Ramos (cell line): ENCODE results near the gene GPSM1.
"Not testable (repeated sequence)": the region's sequence is repeated elsewhere in the genome, so short reads cannot be mapped to it uniquely, and the experiment has no call there.

Experiments
- in situ Hi-C: fragments of 300-500 bp; cut with MboI; formaldehyde crosslinking; loops from one replicate; pipeline ENCODE4 v1.14.3; 2022; ENCODE audit warnings: low sequenced_read_pairs; ENCODE audit not compliant: unreplicated experiment

Gene GPSM1

DNA sequence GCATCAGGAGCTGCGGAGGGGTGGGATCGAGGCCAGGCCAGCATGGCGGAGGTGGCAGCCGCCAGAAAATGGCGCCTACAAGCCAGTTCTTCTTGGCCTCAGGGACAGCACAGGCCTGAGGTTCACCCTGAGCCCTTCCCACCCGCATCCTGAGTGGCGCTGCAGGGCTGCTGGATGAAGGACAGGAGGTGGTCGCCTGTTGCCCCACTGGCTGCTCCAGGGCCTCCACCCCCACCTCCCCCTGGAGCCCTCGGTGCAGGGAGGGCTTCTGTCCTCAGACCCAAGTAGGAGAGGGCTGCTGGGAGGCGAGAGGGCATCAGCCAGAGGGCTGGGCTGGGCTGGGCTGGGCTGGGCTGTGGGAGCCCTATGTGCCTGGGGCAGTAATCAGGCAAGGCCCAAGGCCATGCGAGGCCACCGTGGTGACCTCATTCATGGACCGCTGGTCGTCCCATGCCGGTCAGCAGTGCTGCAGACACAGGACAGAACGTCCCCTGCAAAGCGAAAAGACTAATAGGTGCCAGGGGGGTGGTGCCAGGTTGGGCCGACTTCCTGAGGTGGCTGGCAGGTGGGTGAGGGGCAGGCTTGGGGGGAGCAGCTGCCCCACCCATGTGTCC is 13.8 kb downstream of the GPSM1 start:
- in situ Hi-C loops = no loop called here

- in situ Hi-C loops = no loop called here
These were observed 14.4 kb downstream of the GPSM1 start for GRCh38 chr9:136341769-136342168.

- in situ Hi-C loops = no loop called here
These were observed 15.1 kb downstream of the GPSM1 start for GRCh38 chr9:136342181-136343120.

- in situ Hi-C loops = no loop called here
These were observed 16.0 kb downstream of the GPSM1 start for GRCh38 chr9:136343121-136343883.

- in situ Hi-C loops = no loop called here
These were observed 16.5 kb downstream of the GPSM1 start for GRCh38 chr9:136343884-136344269.

GRCh38 chr9:136344544-136345280 is 17.4 kb downstream of the GPSM1 start:
- in situ Hi-C loops = no loop called here

GRCh38 chr9:136345281-136346156 is 18.2 kb downstream of the GPSM1 start:
- in situ Hi-C loops = no loop called here

DNA sequence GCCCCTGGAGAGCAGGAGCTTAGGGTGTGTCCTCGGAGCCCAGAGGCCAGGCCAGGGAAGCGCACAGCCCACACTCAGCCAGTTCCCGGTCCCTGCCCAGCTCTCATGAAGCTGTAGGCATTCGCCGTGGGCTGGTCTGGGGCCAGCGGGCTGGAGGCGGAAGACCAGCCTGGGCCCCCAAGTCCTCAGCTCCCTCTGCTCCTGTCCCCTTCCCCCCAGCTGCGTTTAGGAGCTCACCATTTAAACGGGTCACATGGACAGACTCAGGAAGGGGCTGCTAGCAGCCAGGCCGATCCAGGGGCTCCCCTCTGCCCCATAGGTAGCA is 18.8 kb downstream of the GPSM1 start:
- in situ Hi-C loops = no loop called here

GRCh38 chr9:136346927-136347465 is 19.7 kb downstream of the GPSM1 start:
- in situ Hi-C loops = no loop called here

DNA sequence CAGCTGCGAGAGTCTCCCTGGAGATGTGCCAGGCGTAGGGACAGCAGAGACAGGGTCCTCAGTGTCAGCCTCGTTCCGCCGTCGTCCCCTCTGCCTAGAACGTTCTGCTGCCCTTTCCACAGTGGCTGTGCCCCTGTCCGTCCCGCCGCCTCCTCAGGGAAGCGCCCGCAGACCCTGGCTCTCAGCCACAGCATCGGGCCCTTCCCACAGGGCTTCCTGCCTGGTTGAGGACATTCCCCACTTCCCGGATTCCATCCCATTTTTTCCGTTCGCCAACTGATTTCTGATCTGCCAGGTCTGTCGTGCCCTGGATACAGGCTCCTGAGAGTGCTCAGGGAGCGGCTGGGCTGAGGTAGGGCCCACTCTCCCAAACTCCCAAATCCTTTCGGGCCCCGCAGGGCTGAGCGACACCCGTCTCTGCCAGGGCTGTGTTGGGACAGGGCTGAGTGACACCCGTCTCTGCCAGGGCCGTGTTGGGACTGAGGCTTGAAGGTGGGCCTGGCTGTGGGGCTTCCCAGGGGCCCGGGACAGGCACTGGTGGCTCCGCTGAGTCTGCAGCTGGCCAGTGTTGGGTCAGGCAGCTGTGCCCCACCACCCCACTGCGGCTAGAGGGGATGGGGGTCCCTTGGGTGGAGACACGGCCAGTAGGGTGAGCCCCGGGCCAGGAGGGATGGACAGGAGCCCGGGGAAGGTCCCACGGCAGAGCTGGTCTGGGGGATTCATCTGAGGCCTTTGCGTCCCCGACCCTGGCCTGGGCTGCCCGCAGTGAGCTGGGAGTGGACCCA is 20.3 kb downstream of the GPSM1 start:
- in situ Hi-C loops = no loop called here

- in situ Hi-C loops = no loop called here
These were observed 21.4 kb downstream of the GPSM1 start for GRCh38 chr9:136348691-136349090.

DNA sequence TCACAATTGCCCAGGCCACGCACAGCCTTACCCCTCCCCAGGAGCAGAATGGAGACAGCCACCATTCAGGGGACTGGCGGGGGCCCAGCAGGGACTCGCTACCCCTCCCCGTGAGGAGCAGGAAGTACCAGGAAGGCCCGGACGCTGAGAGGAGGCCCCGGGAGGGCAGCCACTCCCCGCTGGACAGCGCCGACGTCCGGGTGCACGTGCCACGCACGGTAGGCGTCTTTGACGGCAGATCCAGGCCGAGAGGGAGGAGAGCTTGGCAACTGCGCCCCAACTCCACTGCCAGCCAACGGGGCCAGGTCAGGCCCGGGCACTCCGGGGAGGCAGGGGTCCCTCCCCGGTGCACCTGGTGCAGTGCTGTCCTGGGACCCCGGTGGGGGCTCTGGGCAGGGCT is 22.2 kb downstream of the GPSM1 start:
- in situ Hi-C loops = no loop called here

GRCh38 chr9:136351252-136351800 is 24.0 kb downstream of the GPSM1 start:
- in situ Hi-C loops = no loop called here

DNA sequence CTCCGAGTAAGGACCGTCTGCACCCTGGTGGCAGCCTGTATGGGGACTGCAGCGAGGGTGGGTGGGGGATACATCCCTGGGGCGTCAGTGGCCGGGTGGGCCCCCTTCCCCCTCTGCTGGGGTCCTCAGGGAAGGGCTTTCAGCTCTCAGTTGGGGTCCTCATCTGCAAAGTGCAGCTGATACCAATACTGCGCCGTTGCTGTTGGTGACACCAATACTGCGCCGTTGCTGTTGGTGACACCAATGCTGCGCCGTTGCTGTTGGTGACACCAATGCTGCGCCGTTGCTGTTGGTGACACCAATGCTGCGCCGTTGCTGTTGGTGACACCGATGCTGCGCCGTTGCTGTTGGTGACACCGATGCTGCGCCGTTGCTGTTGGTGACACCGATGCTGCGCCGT is 24.5 kb downstream of the GPSM1 start:
- in situ Hi-C loops = not testable (repeated sequence)

DNA sequence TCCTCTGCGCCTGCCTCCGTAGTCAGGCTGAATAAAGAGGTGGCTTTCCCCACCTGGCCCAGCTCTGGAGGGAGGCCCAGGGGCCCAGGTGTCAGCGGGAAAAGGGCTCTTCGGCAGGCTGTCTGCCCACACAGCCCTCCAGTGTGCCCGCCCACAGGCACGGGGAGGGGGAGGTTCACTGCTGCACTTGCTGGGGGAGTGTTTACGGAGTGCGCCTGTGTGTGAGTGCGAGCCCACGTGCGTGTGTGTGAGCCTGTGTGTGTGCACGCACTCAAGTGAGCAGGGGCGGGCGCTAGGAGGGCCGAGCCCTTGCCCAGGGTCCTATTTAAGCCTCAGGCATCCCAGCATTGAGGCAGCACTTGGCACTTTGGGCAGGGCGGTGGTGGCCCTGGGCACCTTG is 25.3 kb downstream of the GPSM1 start:
- in situ Hi-C loops = no loop called here

- in situ Hi-C loops = no loop called here
These were observed 25.7 kb downstream of the GPSM1 start for GRCh38 chr9:136353088-136353487.

DNA sequence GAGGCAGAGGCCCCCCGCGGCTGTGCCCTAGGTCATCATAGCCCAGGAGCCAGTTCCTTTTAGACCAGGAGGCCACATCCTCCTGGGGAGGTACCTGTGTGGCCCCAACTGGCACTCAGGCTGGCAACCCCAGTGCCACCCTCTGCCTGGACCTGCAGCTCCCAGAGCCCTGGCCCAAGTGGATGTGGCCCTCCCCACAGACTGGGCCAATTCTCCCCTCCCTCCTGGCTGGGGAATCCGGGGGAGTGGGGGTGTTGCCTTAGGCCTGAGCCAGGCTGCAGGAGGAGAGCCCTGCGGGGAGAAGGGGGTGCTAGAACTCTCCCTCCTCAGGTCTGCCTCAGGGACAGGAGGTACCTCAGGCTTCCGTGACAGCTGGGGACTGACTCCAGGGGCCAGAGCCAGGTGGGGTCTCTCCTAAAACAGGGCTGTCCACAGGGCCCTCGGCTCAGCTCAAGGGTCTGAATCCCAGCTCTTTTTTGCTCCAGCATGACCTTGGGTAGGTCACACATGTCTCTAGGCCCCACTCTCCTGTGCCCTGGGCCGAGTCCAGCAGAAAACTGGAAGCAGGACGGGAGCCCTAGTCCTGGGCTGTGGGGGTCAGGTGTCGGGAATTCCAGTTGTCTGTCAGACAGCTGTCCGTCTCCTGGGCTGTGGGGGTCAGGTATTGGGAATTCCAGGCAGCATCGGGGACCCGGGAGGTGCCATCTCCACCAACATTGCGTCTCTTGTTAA is 26.6 kb downstream of the GPSM1 start:
- in situ Hi-C loops = no loop called here
